ENCODE results near the gene TUT4.

DNA sequence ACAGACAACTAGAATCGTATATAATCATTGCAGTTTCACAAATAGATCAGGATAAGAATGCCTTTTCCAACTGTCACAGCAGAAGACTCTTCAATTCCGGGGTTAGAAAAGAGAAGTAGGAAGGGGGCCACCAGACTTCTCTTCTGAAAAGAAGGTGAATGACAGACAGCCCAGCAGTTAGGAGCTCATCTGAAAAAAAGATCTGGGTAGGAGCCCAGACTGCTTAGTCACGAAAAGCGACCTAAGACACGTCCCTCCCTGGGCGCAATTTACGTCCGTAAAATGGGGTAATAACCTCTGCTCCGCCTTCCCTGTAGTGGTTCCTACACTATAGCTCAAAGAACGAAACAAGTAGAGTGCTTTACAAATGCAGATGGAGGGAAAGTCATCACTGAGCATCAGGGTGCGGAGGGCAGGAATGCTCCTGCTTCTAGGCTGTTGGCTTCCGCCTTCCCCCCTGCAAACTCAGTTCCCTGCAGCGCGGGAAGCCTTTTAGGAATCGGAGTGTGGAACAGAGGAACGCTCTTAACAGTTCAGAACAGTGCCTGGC is 149.3 kb downstream of the TUT4 start:
- TF ChIP-seq CTCF (IDR thresholded peaks at IDR 0.05; ENCODE audit: low read length) (no peak), EZH2 (IDR thresholded peaks at IDR 0.05; ENCODE audit: borderline replicate concordance, low read length) (no peak)
